A673 (cell line): ENCODE data around the gene BAHD1. TPM values are rescaled to one million over a fixed set of nuclear protein-coding genes. Genes with fewer than 3 reads are reported as not detected.
A peak's percentile ranks its signal among the peaks of the same experiment; 100 is the strongest.

Experiments
- BruUV-seq: library from RNA; stranded (reverse); fragments of 400-500 nt; replicated peaks from 2 replicates; lab custom pipeline; 2021; lab: Mats Ljungman, UMichigan
- CTCF ChIA-PET: fragments of 300-600 bp; sonication (Branson Sonifier 250); formaldehyde crosslinking; loops from one replicate; lab custom pipeline; 2022; ENCODE audit warnings: antibody characterized with exemption; lab: Charles Lee
- POLR2A ChIA-PET: fragments of 300-600 bp; sonication (Branson Sonifier 250); formaldehyde crosslinking; loops from one replicate; lab custom pipeline; 2022; ENCODE audit warnings: antibody characterized with exemption; ENCODE audit not compliant: low non-redundant PET; lab: Charles Lee
- DNase-seq: peaks from one replicate; pipeline ENCODE4 v3.0.0-alpha.2; 2015; ENCODE audit warnings: low spot score
- H3K27ac ChIP-seq: fragments of 200-600 bp; sonication (generic); 2 replicates; pipeline ENCODE4 v1.5.1; 2016; ENCODE audit warnings: mixed run types, low read depth, mild to moderate bottlenecking, mixed read lengths, antibody characterized with exemption, low read length; ENCODE audit not compliant: poor library complexity, severe bottlenecking
- H3K27me3 ChIP-seq: fragments of 200-600 bp; sonication (generic); replicated peaks from 2 replicates; pipeline ENCODE4 v1.6.1; 2017; ENCODE audit warnings: mixed run types, low read depth, mild to moderate bottlenecking, mixed read lengths, antibody characterized with exemption, low read length; ENCODE audit not compliant: insufficient read depth, poor library complexity
- H3K36me3 ChIP-seq: fragments of 200-600 bp; sonication (generic); 2 replicates; pipeline ENCODE4 v1.6.1; 2016; ENCODE audit warnings: mixed run types, mild to moderate bottlenecking, mixed read lengths, antibody characterized with exemption, low read length; ENCODE audit not compliant: insufficient read depth, poor library complexity, severe bottlenecking
- H3K4me1 ChIP-seq: fragments of 200-600 bp; sonication (generic); 2 replicates; pipeline ENCODE4 v1.6.1; 2017; ENCODE audit warnings: mixed run types, mild to moderate bottlenecking, mixed read lengths, antibody characterized with exemption, low read length; ENCODE audit not compliant: insufficient read depth, poor library complexity, severe bottlenecking
- H3K4me3 ChIP-seq: fragments of 200-600 bp; sonication (generic); 2 replicates; pipeline ENCODE4 v1.5.1; 2016; ENCODE audit warnings: low read depth, mixed run types, mild to moderate bottlenecking, mixed read lengths, low read length; ENCODE audit not compliant: poor library complexity, severe bottlenecking
- H3K9me3 ChIP-seq: fragments of 200-600 bp; sonication (generic); 2 replicates; pipeline ENCODE4 v1.6.1; 2016; ENCODE audit warnings: mixed run types, low read depth, mild to moderate bottlenecking, mixed read lengths, antibody characterized with exemption, low read length; ENCODE audit not compliant: poor library complexity, severe bottlenecking
- EZH2 ChIP-seq: fragments of 200-600 bp; sonication (generic); IDR thresholded peaks from 2 replicates; pipeline ENCODE4 v1.6.1; 2017; ENCODE audit warnings: borderline replicate concordance, low read depth, mild to moderate bottlenecking, mixed read lengths, antibody characterized with exemption, low read length; ENCODE audit not compliant: poor library complexity, severe bottlenecking
- intact Hi-C: fragments of 100-400 bp; cut with micrococcal nuclease; formaldehyde crosslinking; loops from one replicate; pipeline ENCODE4 v1.10.0; 2022; ENCODE audit not compliant: unreplicated experiment
- total RNA-seq: library from RNA; stranded (reverse); gene quantifications from 2 replicates; pipeline ENCODE4 v1.2.3, GENCODE V29; 2021
- TF ChIP-seq, protein P1 (sequence below): fragments of 300-800, 200-600 bp; sonication (generic); conservative IDR thresholded peaks from 2 replicates; pipeline ENCODE4 v1.5.1; 2017; ENCODE audit warnings: low read depth, mild to moderate bottlenecking, antibody characterized with exemption, low read length, moderate library complexity, mixed read lengths

Gene BAHD1
- total RNA-seq, 1 experiment from 2014 or later = 33.5 TPM

DNA sequence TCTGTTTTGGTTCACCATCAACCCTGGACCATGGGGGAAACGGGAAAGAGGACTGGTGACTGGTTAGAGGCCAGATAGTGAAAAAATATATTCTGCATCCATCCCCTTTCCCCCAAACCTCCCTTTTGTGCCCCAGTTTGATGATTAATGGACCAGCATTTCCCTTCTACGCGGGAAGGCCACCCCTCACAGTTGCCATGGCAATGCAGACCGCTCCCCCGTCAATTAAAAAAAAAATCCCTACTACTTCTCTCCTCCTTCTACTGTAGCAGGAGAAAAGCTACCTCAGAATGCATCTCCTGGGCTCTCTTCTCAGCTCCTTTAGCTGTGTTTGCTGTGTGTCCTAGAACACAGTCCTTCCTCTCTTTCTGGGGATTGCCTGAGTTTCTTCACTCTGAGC, 4.0 kb downstream of the BAHD1 start:
- TF ChIP-seq EZH2 = no peak
- TF ChIP-seq, protein P1, sequence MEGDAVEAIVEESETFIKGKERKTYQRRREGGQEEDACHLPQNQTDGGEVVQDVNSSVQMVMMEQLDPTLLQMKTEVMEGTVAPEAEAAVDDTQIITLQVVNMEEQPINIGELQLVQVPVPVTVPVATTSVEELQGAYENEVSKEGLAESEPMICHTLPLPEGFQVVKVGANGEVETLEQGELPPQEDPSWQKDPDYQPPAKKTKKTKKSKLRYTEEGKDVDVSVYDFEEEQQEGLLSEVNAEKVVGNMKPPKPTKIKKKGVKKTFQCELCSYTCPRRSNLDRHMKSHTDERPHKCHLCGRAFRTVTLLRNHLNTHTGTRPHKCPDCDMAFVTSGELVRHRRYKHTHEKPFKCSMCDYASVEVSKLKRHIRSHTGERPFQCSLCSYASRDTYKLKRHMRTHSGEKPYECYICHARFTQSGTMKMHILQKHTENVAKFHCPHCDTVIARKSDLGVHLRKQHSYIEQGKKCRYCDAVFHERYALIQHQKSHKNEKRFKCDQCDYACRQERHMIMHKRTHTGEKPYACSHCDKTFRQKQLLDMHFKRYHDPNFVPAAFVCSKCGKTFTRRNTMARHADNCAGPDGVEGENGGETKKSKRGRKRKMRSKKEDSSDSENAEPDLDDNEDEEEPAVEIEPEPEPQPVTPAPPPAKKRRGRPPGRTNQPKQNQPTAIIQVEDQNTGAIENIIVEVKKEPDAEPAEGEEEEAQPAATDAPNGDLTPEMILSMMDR = no peak
- no peaks in the 10 kb centered on the region for H3K36me3 ChIP-seq
- CTCF ChIA-PET = no interaction called here
- H3K27me3 ChIP-seq = no peaks in the 10 kb centered on the region
- H3K4me3 ChIP-seq = no peak overlapping the region
- DNase-seq = no peak
- H3K4me1 ChIP-seq = peaks cover 10% of the 10 kb centered on the region
- no peaks in the 10 kb centered on the region for H3K9me3 ChIP-seq
- POLR2A ChIA-PET = interaction anchor here (0.5 kb wide), 1 partner anchor 124 kb away, joined by 6 read pairs; the partner anchor contains the start of gene RPUSD2
- H3K27ac ChIP-seq = no peak overlapping the region
- no TSS peak for BruUV-seq
- intact Hi-C loops = no loop called here

GRCh38 chr15:40445421-40445922, 4.7 kb downstream of the BAHD1 start:
- BruUV-seq = no TSS peak
- no peak for TF ChIP-seq EZH2
- TF ChIP-seq, protein P1 = no peak
- Histone ChIP-seq H3K9me3 (no peaks in the 10 kb centered on the region), H3K4me3 (no peak overlapping the region), H3K4me1 (peaks cover 7% of the 10 kb centered on the region), H3K36me3 (no peaks in the 10 kb centered on the region), H3K27me3 (no peaks in the 10 kb centered on the region), H3K27ac (peak overlapping the region; percentile 59)
- intact Hi-C loops = no loop called here
- ChIA-PET POLR2A (no interaction called here), CTCF (no interaction called here)
- DNase-seq = no peak

DNA sequence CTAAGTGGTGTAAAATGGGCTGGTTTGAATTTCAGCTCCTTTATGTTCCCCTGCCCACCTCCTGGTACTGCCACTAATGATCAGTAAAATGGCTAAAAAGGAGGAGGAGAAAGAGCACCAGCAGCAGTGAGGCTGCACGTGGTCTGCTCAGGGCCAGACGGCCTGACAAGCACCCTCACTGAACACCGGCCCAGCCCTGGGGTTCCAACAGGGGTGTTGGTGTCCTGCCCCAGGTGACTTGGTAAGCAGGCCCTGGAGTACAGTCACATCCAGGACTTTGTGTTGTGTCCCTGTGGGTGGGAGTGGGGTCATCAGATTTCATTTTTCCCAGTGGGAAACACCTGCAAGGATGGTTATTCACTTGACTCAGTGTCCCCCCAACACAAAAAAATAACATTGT, 5.4 kb downstream of the BAHD1 start:
- Histone ChIP-seq H3K27me3 (no peaks in the 10 kb centered on the region), H3K27ac (peak overlapping the region; percentile 59), H3K4me3 (no peak overlapping the region), H3K4me1 (peaks cover 7% of the 10 kb centered on the region), H3K36me3 (no peaks in the 10 kb centered on the region), H3K9me3 (no peaks in the 10 kb centered on the region)
- TF ChIP-seq EZH2 = no peak
- TF ChIP-seq, protein P1 = no peak
- no TSS peak for BruUV-seq
- CTCF ChIA-PET = no interaction called here
- DNase-seq = no peak
- POLR2A ChIA-PET = no interaction called here
- intact Hi-C loops = no loop called here
